PFSK-1 (cell line): ENCODE data around the gene MAP2K6.

ENCODE experiments used
- FOXP2 ChIP-seq: optimal IDR thresholded peaks from 2 replicates; pipeline ENCODE3; 2011; ENCODE audit warnings: borderline replicate concordance, control low read depth, inconsistent platforms; ENCODE audit not compliant: insufficient read depth; ENCODE audit errors: extremely low read length, extremely low read depth
- POLR2AphosphoS5 ChIP-seq: IDR thresholded peaks from 2 replicates; pipeline ENCODE4 v1.6.1; 2012; ENCODE audit warnings: low read depth, mild to moderate bottlenecking, control low read depth, low read length, moderate library complexity
- REST ChIP-seq, 2 experiments: IDR thresholded peaks; 2 replicates each; pipeline versions ENCODE4 v1.6.1 to v1.8.0; 2011 to 2012; ENCODE audit warnings: low read depth in 2 of 2, low read length in 2 of 2, control low read depth in 1 of 2, inconsistent platforms in 1 of 2, mild to moderate bottlenecking in 1 of 2, moderate library complexity in 1 of 2; ENCODE audit not compliant: insufficient read depth in 1 of 2
- SIN3A ChIP-seq: IDR thresholded peaks from 2 replicates; pipeline ENCODE4 v1.6.1; 2012; ENCODE audit warnings: mild to moderate bottlenecking, low read length, moderate library complexity, borderline replicate concordance; ENCODE audit not compliant: insufficient read depth
- TAF1 ChIP-seq: IDR thresholded peaks from 2 replicates; pipeline ENCODE4 v1.6.1; 2012; ENCODE audit warnings: low read length, control low read depth, borderline replicate concordance; ENCODE audit not compliant: insufficient read depth

MAP2K6 gene

GRCh38 chr17:69594641-69595040 is 180.1 kb downstream of the MAP2K6 start:
- TF ChIP-seq FOXP2 = no peak
- no peak for TF ChIP-seq TAF1
- no peak for TF ChIP-seq SIN3A
- TF ChIP-seq POLR2AphosphoS5 = no peak

GRCh38 chr17:69596141-69596540 is 181.6 kb downstream of the MAP2K6 start:
- TF ChIP-seq POLR2AphosphoS5 = no peak
- TF ChIP-seq SIN3A = no peak
- TF ChIP-seq TAF1 = no peak
- no peak for TF ChIP-seq REST (IDR thresholded peaks at IDR 0.05; ENCODE audit: insufficient read depth in 1 of 2, low read depth in 2 of 2, low read length in 2 of 2)
- no peak for TF ChIP-seq FOXP2

GRCh38 chr17:69597898-69598692 is 183.6 kb downstream of the MAP2K6 start:
- TF ChIP-seq SIN3A (no peak), REST (IDR thresholded peaks at IDR 0.05; ENCODE audit: insufficient read depth in 1 of 2, low read depth in 2 of 2, low read length in 2 of 2) (no peak), FOXP2 (no peak), TAF1 (no peak), POLR2AphosphoS5 (no peak)

- TF ChIP-seq POLR2AphosphoS5 = no peak
- no peak for TF ChIP-seq FOXP2
- no peak for TF ChIP-seq TAF1
- no peak for TF ChIP-seq SIN3A
- no peak for TF ChIP-seq REST (IDR thresholded peaks at IDR 0.05; ENCODE audit: insufficient read depth in 1 of 2, low read depth in 2 of 2, low read length in 2 of 2)
Measured at GRCh38 chr17:69602972-69603371, 188.5 kb downstream of the MAP2K6 start.
